ENCODE measurements around the gene ADAM12.

ADAM12 gene

DNA sequence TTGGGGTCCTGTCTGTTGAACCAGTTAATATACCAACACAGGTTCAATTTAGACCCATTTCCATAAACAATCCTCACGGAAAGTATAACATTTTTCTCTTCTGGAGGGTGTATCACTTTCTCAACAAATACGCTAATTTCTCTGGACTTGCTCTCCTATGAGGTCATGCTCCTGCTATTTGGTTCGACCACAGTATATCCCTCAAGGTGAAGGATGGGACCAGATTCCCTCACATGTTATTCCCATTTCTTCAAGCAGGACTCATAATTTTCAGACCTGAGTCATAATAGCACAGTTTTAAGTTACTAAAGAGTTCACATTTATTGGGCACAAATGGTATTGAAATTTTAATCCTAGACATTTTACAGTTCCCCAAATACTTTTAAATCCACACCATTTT is 57.2 kb downstream of the ADAM12 start:
- Histone ChIP-seq H3K36me3 (ENCODE audit: control insufficient read depth, insufficient read depth, low read length) (no peaks in the 10 kb centered on the region), H3K27ac (ENCODE audit: insufficient read depth, low read length, poor library complexity, severe bottlenecking) (no peak overlapping the region), H3K27me3 (replicated peaks; ENCODE audit: control insufficient read depth, insufficient read depth, low read length, poor library complexity, severe bottlenecking) (no peaks in the 10 kb centered on the region), H3K4me1 (ENCODE audit: control insufficient read depth, insufficient read depth, low read length, poor library complexity, severe bottlenecking) (no peaks in the 10 kb centered on the region), H3K4me3 (ENCODE audit: insufficient read depth, low read depth, low read length, poor library complexity, severe bottlenecking) (no peak overlapping the region), H3K9me3 (ENCODE audit: control insufficient read depth, low read length) (no peaks in the 10 kb centered on the region)
- no peak for DNase-seq

DNA sequence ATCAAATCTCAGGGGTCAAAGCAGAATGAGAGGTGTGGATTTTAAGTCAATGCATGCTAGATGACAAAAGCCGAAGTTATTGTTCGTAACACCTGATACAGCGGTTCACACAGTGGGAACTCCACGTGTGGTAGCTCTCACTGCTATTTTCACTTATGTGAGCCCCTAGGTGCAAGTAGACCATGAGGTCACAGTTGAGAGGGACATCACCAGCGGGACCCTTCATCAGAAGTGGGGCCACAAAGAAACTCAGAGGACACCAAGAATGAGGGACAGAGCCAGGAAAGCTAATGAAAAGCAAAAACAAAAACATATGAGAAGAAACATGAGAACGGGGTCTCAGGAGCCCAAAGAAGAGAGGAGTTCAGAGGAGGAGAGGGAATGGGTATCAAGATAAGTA is 63.5 kb downstream of the ADAM12 start:
- Histone ChIP-seq H3K9me3 (ENCODE audit: control insufficient read depth, low read length) (no peaks in the 10 kb centered on the region), H3K27ac (ENCODE audit: insufficient read depth, low read length, poor library complexity, severe bottlenecking) (no peak overlapping the region)

DNA sequence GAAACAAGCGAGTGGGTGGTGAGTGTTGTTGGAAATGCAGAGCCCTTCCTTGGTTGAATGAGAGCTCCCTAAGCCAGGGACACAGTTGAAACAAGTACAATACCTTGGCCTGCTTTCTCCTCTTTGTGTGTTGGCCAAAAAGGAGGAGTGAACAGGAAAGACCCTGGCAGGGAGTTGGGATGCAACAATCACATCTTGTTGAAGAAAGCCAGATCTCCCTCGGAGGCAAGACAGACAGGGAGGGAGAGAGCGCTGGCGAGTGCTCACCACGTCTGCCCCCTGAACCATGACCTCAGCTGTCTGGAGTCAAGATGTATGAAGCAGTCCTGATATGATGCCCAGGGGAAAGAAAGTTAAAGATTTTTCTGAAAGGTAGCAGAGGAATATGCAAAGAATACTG is 66.8 kb downstream of the ADAM12 start:
- Histone ChIP-seq H3K27me3 (replicated peaks; ENCODE audit: control insufficient read depth, insufficient read depth, low read length, poor library complexity, severe bottlenecking) (no peaks in the 10 kb centered on the region), H3K4me1 (ENCODE audit: control insufficient read depth, insufficient read depth, low read length, poor library complexity, severe bottlenecking) (no peaks in the 10 kb centered on the region), H3K27ac (ENCODE audit: insufficient read depth, low read length, poor library complexity, severe bottlenecking) (no peak overlapping the region), H3K4me3 (ENCODE audit: insufficient read depth, low read depth, low read length, poor library complexity, severe bottlenecking) (no peak overlapping the region), H3K9me3 (ENCODE audit: control insufficient read depth, low read length) (no peaks in the 10 kb centered on the region), H3K36me3 (ENCODE audit: control insufficient read depth, insufficient read depth, low read length) (no peaks in the 10 kb centered on the region)
- DNase-seq = no peak

More for the DNA sequence above, 63.5 kb downstream of the ADAM12 start:
- no peaks in the 10 kb centered on the region for H3K27me3 ChIP-seq (replicated peaks; ENCODE audit: control insufficient read depth, insufficient read depth, low read length, poor library complexity, severe bottlenecking)
- H3K36me3 ChIP-seq (ENCODE audit: control insufficient read depth, insufficient read depth, low read length) = no peaks in the 10 kb centered on the region
- no peaks in the 10 kb centered on the region for H3K4me1 ChIP-seq (ENCODE audit: control insufficient read depth, insufficient read depth, low read length, poor library complexity, severe bottlenecking)
- H3K4me3 ChIP-seq (ENCODE audit: insufficient read depth, low read depth, low read length, poor library complexity, severe bottlenecking) = no peak overlapping the region
- no peak for DNase-seq

DNA sequence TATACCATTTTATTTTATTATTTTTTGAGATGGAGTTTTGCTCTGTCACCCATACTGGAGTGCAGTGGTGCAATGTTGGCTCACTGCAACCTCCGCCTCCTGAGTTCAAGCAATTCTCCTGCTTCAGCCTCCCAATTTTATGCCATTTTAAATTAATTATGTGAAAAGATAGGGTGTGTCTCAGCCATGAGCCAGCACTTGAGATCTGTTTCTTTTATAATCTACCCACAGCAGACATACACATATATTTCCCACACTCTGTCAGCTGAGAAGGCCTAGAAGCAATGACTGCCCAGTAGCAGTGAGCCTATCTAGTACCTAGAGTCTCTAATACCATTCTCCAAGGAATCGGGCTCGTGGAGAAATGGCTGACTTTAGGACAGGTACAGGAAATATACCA is 70.5 kb downstream of the ADAM12 start:
- Histone ChIP-seq H3K27me3 (replicated peaks; ENCODE audit: control insufficient read depth, insufficient read depth, low read length, poor library complexity, severe bottlenecking) (no peaks in the 10 kb centered on the region), H3K4me1 (ENCODE audit: control insufficient read depth, insufficient read depth, low read length, poor library complexity, severe bottlenecking) (no peaks in the 10 kb centered on the region), H3K4me3 (ENCODE audit: insufficient read depth, low read depth, low read length, poor library complexity, severe bottlenecking) (no peak overlapping the region), H3K27ac (ENCODE audit: insufficient read depth, low read length, poor library complexity, severe bottlenecking) (no peak overlapping the region), H3K36me3 (ENCODE audit: control insufficient read depth, insufficient read depth, low read length) (no peaks in the 10 kb centered on the region), H3K9me3 (ENCODE audit: control insufficient read depth, low read length) (no peaks in the 10 kb centered on the region)
- DNase-seq = no peak

DNA sequence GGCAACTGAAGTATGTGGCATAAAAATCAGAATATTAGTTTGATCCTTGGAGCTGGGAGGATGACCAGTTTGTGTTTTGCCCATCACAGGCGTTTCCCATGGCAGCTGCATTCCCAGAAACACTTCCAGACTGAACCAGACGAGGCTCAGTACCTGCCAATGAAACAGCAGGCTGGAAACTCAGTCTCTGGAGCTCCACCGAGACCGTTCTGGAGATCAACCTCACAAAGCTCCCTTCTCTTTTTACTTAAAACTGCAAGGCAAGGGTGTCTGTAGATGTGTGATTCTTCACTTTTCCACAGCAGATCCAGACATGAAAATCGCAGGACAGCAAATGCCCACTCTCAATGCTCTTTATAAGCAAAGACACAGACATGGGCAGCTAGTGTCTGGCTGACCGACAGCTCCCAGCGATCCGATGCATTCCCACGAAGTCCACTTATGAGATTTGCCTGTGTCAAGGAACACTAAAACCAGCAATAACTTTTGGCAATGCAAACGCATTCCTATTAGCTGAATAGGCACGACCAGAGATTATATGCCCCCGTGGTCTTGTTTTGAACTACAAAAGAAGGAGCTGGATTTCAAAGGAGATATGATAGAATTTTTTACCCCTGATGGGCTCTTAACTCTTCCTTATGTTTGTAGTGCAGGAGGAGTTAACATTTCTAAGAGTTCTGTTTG is 72.6 kb downstream of the ADAM12 start:
- no peak for DNase-seq
- no peak overlapping the region for H3K4me3 ChIP-seq (ENCODE audit: insufficient read depth, low read depth, low read length, poor library complexity, severe bottlenecking)
- H3K27ac ChIP-seq (ENCODE audit: insufficient read depth, low read length, poor library complexity, severe bottlenecking) = no peak overlapping the region

DNA sequence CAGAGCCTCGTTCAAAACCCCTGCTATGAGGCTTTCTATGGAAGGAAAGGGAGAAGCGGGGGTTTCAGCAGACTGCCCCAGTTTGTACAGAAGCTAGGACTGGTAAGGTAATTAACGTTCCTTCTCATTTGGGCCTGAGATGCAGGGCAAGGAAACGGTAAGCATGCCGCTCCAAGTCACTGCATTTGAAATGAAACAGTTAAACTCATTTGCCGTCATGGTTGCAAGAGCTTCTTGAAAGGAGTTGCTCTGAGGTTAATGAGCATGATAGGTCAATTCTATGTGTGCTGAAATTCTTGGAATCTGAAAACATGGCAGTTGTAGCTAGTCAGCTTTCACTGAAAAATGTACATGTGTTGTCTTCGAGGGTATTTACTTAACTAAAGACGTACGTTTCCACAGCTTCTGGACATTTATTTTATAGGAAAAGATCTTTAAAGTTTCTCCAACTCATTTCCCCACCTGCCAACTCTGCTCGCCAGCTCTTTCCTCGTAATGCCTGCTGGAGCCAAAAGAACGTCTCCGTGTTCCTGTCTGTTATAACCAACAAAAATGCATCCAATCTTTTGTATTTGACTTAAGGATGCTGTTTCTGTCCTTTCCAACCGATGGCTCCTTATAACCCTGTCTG is 73.3 kb downstream of the ADAM12 start:
- Histone ChIP-seq H3K4me3 (ENCODE audit: insufficient read depth, low read depth, low read length, poor library complexity, severe bottlenecking) (no peak overlapping the region), H3K36me3 (ENCODE audit: control insufficient read depth, insufficient read depth, low read length) (no peaks in the 10 kb centered on the region), H3K9me3 (ENCODE audit: control insufficient read depth, low read length) (no peaks in the 10 kb centered on the region), H3K27me3 (replicated peaks; ENCODE audit: control insufficient read depth, insufficient read depth, low read length, poor library complexity, severe bottlenecking) (no peaks in the 10 kb centered on the region), H3K4me1 (ENCODE audit: control insufficient read depth, insufficient read depth, low read length, poor library complexity, severe bottlenecking) (no peaks in the 10 kb centered on the region), H3K27ac (ENCODE audit: insufficient read depth, low read length, poor library complexity, severe bottlenecking) (no peak overlapping the region)
- no peak for DNase-seq

More for the DNA sequence above, 72.6 kb downstream of the ADAM12 start:
- Histone ChIP-seq H3K9me3 (ENCODE audit: control insufficient read depth, low read length) (no peaks in the 10 kb centered on the region), H3K27me3 (replicated peaks; ENCODE audit: control insufficient read depth, insufficient read depth, low read length, poor library complexity, severe bottlenecking) (no peaks in the 10 kb centered on the region), H3K4me1 (ENCODE audit: control insufficient read depth, insufficient read depth, low read length, poor library complexity, severe bottlenecking) (no peaks in the 10 kb centered on the region), H3K36me3 (ENCODE audit: control insufficient read depth, insufficient read depth, low read length) (no peaks in the 10 kb centered on the region)

DNA sequence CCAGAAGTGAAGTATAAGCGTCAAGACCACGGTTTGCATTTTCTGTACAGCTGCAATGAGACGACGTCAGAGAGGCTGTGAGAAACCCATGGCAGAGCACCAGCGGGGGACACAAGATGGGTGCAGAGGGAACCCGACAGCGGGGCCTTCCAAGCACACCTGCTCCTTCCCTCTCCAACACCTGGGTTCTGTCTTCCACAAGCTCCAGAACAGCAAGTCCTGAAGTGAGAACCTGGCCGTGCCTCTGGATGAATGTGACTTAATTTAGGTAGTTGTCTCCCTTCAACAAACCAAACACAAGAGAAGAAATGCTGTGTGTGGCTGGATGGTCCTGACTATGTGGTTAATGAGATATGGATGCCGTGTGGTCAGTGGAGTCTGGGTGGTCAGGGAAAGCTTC is 76.1 kb downstream of the ADAM12 start:
- no peak for DNase-seq
- H3K4me3 ChIP-seq (ENCODE audit: insufficient read depth, low read depth, low read length, poor library complexity, severe bottlenecking) = no peak overlapping the region
- no peaks in the 10 kb centered on the region for H3K9me3 ChIP-seq (ENCODE audit: control insufficient read depth, low read length)
- H3K27ac ChIP-seq (ENCODE audit: insufficient read depth, low read length, poor library complexity, severe bottlenecking) = no peak overlapping the region
- no peaks in the 10 kb centered on the region for H3K4me1 ChIP-seq (ENCODE audit: control insufficient read depth, insufficient read depth, low read length, poor library complexity, severe bottlenecking)
- no peaks in the 10 kb centered on the region for H3K27me3 ChIP-seq (replicated peaks; ENCODE audit: control insufficient read depth, insufficient read depth, low read length, poor library complexity, severe bottlenecking)
- no peaks in the 10 kb centered on the region for H3K36me3 ChIP-seq (ENCODE audit: control insufficient read depth, insufficient read depth, low read length)

DNA sequence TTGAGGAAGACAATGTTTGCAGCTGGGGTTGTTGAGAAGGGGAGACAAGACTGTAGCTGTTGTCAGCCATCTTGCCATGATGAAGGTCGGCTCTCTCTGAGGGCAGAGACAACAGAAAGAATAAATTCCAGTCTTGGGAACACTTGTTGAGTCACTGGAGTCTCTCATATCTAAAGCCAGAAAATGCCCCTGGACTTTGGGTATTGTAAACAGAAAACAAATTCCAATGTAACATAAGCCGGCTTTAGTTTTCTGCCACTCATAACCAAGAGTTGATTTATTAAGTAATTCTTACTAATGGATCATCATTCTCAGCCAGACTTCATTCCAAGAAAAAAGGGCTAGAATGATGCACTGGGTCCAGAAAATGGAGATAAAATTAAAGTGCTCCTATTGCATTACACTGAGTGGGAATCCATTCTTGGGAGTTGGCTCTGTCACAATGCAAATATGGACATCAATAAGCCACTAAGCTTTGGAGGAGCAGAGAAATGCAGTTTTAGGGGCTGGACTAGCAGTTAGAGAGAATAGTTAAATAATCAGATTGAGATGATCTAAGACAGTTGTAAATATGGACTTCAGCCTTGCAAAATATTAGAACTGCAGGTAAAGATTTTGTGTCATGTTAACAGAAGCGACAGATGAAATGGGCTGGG is 78.9 kb downstream of the ADAM12 start:
- no peak for DNase-seq
- Histone ChIP-seq H3K27ac (ENCODE audit: insufficient read depth, low read length, poor library complexity, severe bottlenecking) (no peak overlapping the region), H3K27me3 (replicated peaks; ENCODE audit: control insufficient read depth, insufficient read depth, low read length, poor library complexity, severe bottlenecking) (no peaks in the 10 kb centered on the region), H3K36me3 (ENCODE audit: control insufficient read depth, insufficient read depth, low read length) (no peaks in the 10 kb centered on the region), H3K4me3 (ENCODE audit: insufficient read depth, low read depth, low read length, poor library complexity, severe bottlenecking) (no peak overlapping the region), H3K4me1 (ENCODE audit: control insufficient read depth, insufficient read depth, low read length, poor library complexity, severe bottlenecking) (no peaks in the 10 kb centered on the region), H3K9me3 (ENCODE audit: control insufficient read depth, low read length) (no peaks in the 10 kb centered on the region)

DNA sequence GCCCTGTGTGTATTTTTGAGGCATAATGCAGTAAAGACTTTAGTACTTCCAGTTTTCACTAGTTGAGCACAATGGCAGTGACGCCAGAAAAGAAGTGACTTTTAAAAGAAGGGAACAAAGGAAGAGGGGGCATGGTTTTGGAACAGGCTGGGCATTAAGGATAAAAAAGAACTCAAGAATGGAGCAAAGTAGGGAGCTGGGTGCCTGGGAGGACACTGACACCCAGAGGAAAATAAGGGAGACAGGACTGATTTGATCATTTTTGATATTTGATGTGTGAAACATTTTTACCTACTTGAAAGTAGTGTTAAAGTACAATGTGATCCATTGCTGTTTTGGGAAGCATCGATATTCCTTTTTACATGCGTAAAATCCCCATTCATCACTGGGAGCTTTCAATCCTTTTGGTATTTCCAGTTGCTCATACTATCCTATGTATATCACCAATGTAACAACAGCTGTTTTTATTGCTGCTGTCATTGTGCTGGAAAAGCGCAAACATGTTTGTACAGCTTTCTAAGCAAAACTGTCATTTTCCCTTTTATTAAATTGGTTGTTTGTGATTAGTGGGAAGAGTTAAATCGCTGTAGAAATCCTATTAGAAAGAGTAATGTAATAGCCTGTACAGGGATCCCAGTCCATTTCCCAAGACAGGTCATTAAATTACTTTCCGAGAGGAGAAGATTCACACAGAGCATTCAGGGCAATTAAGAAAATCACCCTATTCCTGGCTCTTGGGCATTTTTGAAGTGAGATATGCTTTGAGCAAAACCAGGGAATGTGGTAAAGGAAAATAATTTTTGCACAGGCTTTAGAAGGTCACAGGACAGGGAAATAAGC is 85.2 kb downstream of the ADAM12 start:
- no peak for DNase-seq
- no peak overlapping the region for H3K27ac ChIP-seq (ENCODE audit: insufficient read depth, low read length, poor library complexity, severe bottlenecking)
- H3K27me3 ChIP-seq (replicated peaks; ENCODE audit: control insufficient read depth, insufficient read depth, low read length, poor library complexity, severe bottlenecking) = no peaks in the 10 kb centered on the region
- no peak overlapping the region for H3K4me3 ChIP-seq (ENCODE audit: insufficient read depth, low read depth, low read length, poor library complexity, severe bottlenecking)
- H3K36me3 ChIP-seq (ENCODE audit: control insufficient read depth, insufficient read depth, low read length) = no peaks in the 10 kb centered on the region
- H3K4me1 ChIP-seq (ENCODE audit: control insufficient read depth, insufficient read depth, low read length, poor library complexity, severe bottlenecking) = no peaks in the 10 kb centered on the region
- H3K9me3 ChIP-seq (ENCODE audit: control insufficient read depth, low read length) = no peaks in the 10 kb centered on the region

DNA sequence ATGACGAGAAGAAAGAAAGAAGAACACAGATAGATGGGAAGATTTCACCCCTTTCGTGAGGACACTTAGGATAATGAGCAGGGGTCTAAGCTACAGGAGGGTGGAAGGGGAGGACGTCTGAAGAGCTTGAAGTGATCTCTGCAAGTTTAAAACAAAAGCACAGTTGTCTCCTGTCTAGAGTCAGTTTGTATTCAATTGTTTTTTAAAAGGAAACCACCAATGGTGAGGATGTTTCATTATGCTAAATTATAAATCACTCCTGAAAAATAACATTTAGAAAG is 85.9 kb downstream of the ADAM12 start:
- H3K4me3 ChIP-seq (ENCODE audit: insufficient read depth, low read depth, low read length, poor library complexity, severe bottlenecking) = no peak overlapping the region
- H3K27me3 ChIP-seq (replicated peaks; ENCODE audit: control insufficient read depth, insufficient read depth, low read length, poor library complexity, severe bottlenecking) = no peaks in the 10 kb centered on the region
- no peaks in the 10 kb centered on the region for H3K4me1 ChIP-seq (ENCODE audit: control insufficient read depth, insufficient read depth, low read length, poor library complexity, severe bottlenecking)
- DNase-seq = no peak
- no peaks in the 10 kb centered on the region for H3K36me3 ChIP-seq (ENCODE audit: control insufficient read depth, insufficient read depth, low read length)
- H3K9me3 ChIP-seq (ENCODE audit: control insufficient read depth, low read length) = no peaks in the 10 kb centered on the region
- no peak overlapping the region for H3K27ac ChIP-seq (ENCODE audit: insufficient read depth, low read length, poor library complexity, severe bottlenecking)
